ENCODE data around the gene ZNF526. TPM values are rescaled to one million over a fixed set of nuclear protein-coding genes. Genes with fewer than 3 reads are reported as not detected.

ZNF526 gene
- total and polyA plus RNA-seq, 7 donors, result 2.2 to 6.8 (median 3.9) TPM

- no peak overlapping the region for H3K27ac ChIP-seq
- H3K36me3 ChIP-seq, result no peaks in the 10 kb centered on the region
- H3K4me1 ChIP-seq, result no peaks in the 10 kb centered on the region
- H3K4me3 ChIP-seq, result no peak overlapping the region
- intact Hi-C loops (cut with DNase I), result loop anchor here (1.0 kb wide), 1 partner anchor 52 kb away; no protein-coding TSS in a partner anchor
- no peak for DNase-seq
- TF ChIP-seq POLR2AphosphoS5 (IDR thresholded peaks at IDR 0.05), result no peak
- no peak for TF ChIP-seq POLR2A (IDR thresholded peaks at IDR 0.05)
- TF ChIP-seq, protein P1, sequence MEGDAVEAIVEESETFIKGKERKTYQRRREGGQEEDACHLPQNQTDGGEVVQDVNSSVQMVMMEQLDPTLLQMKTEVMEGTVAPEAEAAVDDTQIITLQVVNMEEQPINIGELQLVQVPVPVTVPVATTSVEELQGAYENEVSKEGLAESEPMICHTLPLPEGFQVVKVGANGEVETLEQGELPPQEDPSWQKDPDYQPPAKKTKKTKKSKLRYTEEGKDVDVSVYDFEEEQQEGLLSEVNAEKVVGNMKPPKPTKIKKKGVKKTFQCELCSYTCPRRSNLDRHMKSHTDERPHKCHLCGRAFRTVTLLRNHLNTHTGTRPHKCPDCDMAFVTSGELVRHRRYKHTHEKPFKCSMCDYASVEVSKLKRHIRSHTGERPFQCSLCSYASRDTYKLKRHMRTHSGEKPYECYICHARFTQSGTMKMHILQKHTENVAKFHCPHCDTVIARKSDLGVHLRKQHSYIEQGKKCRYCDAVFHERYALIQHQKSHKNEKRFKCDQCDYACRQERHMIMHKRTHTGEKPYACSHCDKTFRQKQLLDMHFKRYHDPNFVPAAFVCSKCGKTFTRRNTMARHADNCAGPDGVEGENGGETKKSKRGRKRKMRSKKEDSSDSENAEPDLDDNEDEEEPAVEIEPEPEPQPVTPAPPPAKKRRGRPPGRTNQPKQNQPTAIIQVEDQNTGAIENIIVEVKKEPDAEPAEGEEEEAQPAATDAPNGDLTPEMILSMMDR (IDR thresholded peaks at IDR 0.05), result no peak
- no peak for TF ChIP-seq EP300 (IDR thresholded peaks at IDR 0.05)
- H3K27me3 ChIP-seq, result peaks cover 5 to 38% (median 16%) of the 10 kb centered on the region in 3 donors
- H3K9me3 ChIP-seq, result no peaks in the 10 kb centered on the region
Observed at GRCh38 chr19:42185277-42185676, 34.8 kb upstream of the ZNF526 start.

DNA sequence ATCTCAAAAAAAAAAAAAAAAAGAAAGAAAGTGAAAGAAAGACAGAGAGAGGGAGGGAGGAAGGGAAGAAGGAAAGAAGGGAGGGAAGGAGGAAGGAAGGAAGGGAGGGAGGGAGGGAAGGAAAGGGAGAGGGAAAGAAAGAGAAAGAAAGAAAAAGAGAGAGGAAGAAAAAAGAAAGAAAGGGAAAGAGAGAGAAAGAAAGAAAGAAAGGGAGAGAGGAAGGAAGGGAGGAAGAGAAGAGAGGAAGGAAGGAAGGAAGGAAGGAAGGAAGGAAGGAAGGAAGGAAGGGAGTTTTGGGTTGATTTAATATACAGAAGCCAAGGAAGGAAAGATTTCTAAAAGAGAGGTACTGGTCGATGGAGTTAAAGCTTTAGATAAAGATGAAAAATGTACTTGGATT, 31.4 kb upstream of the ZNF526 start:
- DNase-seq, result no peak
- H3K4me3 ChIP-seq, result no peak overlapping the region
- WGBS, 2 donors, result 87 to 93% methylated on average over 1 of the region's 1 CpG
- H3K27ac ChIP-seq, result no peak overlapping the region
- peaks cover 0 to 5% (median 0%) of the 10 kb centered on the region in 3 donors for H3K27me3 ChIP-seq
- H3K36me3 ChIP-seq, result no peaks in the 10 kb centered on the region
- intact Hi-C loops (cut with DNase I), result no loop called here
- H3K4me1 ChIP-seq, result no peaks in the 10 kb centered on the region
- H3K9me3 ChIP-seq, result peaks cover 0 to 2% (median 0%) of the 10 kb centered on the region in 4 donors
- TF ChIP-seq, protein P1 (IDR thresholded peaks at IDR 0.05), result no peak
- TF ChIP-seq EP300 (IDR thresholded peaks at IDR 0.05), result no peak
- TF ChIP-seq POLR2A (IDR thresholded peaks at IDR 0.05), result no peak
- TF ChIP-seq POLR2AphosphoS5 (IDR thresholded peaks at IDR 0.05), result no peak

DNA sequence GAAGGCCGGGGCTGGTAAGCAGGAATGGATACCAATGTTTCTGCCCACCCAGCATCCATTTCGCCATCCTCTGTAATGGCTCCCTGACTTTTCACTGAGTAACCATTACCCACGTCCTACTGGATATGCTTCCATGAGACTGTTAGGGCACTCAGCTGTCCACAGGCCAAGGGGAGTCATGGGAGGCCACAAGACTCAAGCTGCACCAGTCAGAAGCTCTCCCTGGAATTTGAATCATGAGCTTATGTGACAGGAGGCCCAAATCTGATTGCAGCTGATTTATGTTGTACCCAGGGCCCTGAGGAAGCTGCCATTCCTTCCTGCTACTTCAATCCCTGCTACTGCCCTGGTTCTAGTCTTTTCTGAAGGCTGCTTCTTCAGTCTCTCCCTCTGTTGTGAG, 31.0 kb upstream of the ZNF526 start:
- H3K4me1 ChIP-seq, result no peaks in the 10 kb centered on the region
- 88% methylated on average over 3 of the region's 3 CpGs for WGBS, 2 donors
- H3K27ac ChIP-seq, result no peak overlapping the region
- H3K27me3 ChIP-seq, result peaks cover 0 to under 1% (median 0%) of the 10 kb centered on the region in 3 donors
- DNase-seq, result no peak
- peaks cover 0 to 2% (median 0%) of the 10 kb centered on the region in 4 donors for H3K9me3 ChIP-seq
- no peaks in the 10 kb centered on the region for H3K36me3 ChIP-seq
- intact Hi-C loops (cut with DNase I), result no loop called here
- TF ChIP-seq EP300 (IDR thresholded peaks at IDR 0.05) (no peak), POLR2AphosphoS5 (IDR thresholded peaks at IDR 0.05) (no peak), POLR2A (IDR thresholded peaks at IDR 0.05) (no peak)
- TF ChIP-seq, protein P1 (IDR thresholded peaks at IDR 0.05), result no peak
- H3K4me3 ChIP-seq, result no peak overlapping the region

GRCh38 chr19:42191330-42191729, 28.8 kb upstream of the ZNF526 start:
- WGBS, 2 donors, result 14 to 67% methylated on average over 1 of the region's 1 CpG
- intact Hi-C loops (cut with DNase I), result no loop called here

More at GRCh38 chr19:42191330-42191729, 28.8 kb upstream of the ZNF526 start:
- DNase-seq, result no peak
- Histone ChIP-seq H3K27ac (no peak overlapping the region), H3K9me3 (peaks cover 0 to 2% (median 0%) of the 10 kb centered on the region in 4 donors), H3K4me3 (no peak overlapping the region), H3K4me1 (no peaks in the 10 kb centered on the region), H3K36me3 (no peaks in the 10 kb centered on the region), H3K27me3 (no peaks in the 10 kb centered on the region)
- no peak for TF ChIP-seq EP300 (IDR thresholded peaks at IDR 0.05)
- no peak for TF ChIP-seq POLR2AphosphoS5 (IDR thresholded peaks at IDR 0.05)
- TF ChIP-seq POLR2A (IDR thresholded peaks at IDR 0.05), result no peak
- TF ChIP-seq, protein P1 (IDR thresholded peaks at IDR 0.05), result no peak
